ENCODE measurements around the gene KCNT2. TPM values are rescaled to one million over a fixed set of nuclear protein-coding genes. Genes with fewer than 3 reads are reported as not detected.
"Not testable (repeated sequence)": the region's sequence is repeated elsewhere in the genome, so short reads cannot be mapped to it uniquely, and the experiment has no call there.

The KCNT2 gene
- under 0.01 and 0.13 TPM in 2 replicates for total RNA-seq

DNA sequence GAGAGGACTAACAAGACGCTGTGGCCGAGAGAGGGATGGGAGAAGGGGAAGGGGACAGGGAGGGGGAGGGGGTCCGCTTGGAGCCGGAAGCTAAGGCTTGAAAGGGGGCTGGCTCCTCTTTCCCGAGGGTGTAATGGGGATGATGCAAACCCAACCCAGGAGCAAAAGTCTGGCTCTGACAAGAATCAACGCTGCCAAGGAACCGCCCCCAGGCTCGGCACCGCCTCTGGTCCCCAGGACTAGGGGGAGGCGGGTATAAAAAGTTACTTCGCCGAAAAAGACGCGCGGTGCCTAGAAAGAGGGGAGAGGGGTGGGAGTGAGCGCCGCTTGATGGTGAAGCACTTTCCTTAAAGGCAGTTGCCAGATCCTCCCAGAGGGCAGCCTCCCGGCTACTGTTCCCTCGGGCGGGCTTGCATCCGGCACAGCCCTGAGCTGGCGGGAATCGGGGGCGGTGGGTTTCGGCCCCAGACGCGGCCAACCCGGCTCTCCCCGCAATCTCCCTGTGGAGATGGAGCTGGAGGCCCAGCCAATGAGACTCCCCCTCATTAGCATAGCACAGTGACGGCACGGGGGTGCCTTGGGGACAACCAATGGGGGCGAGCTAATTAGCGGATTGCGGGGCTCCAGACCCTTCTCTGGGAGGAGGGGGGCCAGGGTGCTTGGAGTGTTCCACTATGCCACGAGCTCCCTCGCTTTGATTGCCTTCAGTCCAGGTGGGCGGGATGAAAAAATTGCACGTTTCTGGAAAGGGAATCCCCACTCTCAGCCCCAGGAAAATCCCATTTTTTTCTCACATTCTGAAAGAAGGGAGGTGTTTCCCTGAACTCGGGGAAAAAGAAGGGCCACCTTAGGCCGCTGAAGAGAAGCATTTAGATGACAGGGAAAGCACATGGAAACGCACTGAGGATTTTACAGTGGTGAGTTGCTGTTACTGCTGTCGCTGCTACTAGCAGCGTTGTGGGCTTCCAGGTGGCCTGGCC is at the start of gene KCNT2:
KCNT2 (minus strand) TSS at position 51 of the 980 bp plus-strand sequence. CDS start 131 bp downstream, outside the sequence.
- peak in 1 of 2 donors; percentile 21 for DNase-seq (ENCODE audit: low read depth in 2 of 2)

- DNase-seq (ENCODE audit: low read depth in 2 of 2) = no peak
These were observed 47.3 kb upstream of the KCNT2 start for GRCh38 chr1:196655494-196655893.

- no peak for DNase-seq (ENCODE audit: low read depth in 2 of 2)
These were observed 46.8 kb upstream of the KCNT2 start for GRCh38 chr1:196655071-196655470.

DNA sequence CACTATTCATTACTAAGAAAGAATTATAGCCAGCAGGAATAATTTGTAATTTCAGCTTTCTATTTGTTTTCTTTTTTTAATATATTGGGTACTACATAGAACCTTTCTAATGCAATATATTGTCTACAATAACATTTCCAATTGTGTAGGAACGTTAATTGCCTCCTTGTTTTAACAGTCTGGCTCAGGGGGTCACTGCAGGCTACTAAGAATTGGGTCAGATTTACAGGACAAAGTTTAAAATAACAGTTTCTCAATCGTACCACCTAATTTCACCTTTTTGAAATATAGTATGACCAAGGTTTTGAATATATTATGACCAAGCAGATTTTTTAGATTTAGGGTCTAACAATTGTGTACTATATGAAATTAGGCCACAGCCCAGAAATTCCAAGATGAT is 46.0 kb upstream of the KCNT2 start:
- DNase-seq (ENCODE audit: low read depth in 2 of 2) = no peak

- peak in 1 of 2 donors; percentile 24 for DNase-seq (ENCODE audit: low read depth in 2 of 2)
These were observed 43.5 kb upstream of the KCNT2 start, which contains the start of gene CFH for GRCh38 chr1:196651637-196652215. TSS of gene CFH (plus strand) at chr1:196652043. CDS start at chr1:196652118, 75 bp downstream.

DNA sequence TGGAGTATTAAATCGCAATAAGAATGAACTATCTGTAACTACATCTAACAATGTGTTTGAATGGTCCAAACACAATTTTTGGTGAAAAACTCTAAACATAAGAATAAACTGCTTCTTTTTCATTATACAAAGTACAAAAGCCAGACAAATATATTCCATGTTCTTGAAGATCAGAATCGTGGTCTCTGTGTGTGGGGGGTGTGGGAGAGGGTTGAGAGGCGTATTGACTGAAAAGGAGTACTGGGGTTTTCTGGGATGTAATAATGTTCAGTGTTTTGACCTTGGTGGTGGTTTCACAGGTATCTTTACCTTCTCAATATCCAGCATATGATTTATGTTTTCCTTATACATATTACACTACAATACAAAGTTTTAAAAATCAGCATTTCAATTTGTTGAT is 42.8 kb upstream of the KCNT2 start:
- no peak for DNase-seq (ENCODE audit: low read depth in 2 of 2)

DNA sequence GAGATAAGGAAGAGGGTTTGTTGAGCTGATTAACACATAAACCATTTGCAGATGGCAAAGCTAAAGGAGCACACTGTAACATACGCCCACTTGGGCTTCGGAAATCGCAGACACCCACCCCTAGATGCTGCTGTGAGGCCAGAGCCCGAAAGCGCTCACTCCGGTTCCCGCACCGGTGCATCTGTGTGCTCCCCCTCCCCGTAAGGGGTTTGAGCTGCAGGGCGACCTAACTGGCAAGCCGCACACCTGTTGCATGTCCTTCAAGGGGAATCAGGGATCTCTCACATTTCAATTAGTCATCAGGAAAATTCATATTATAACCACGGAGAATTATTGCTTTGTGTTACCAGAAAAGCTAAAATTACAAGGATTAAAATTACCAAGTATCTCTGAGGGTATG is 42.2 kb upstream of the KCNT2 start:
- no peak for DNase-seq (ENCODE audit: low read depth in 2 of 2)

GRCh38 chr1:196649990-196650389 is 41.8 kb upstream of the KCNT2 start:
- no peak for DNase-seq (ENCODE audit: low read depth in 2 of 2)

DNA sequence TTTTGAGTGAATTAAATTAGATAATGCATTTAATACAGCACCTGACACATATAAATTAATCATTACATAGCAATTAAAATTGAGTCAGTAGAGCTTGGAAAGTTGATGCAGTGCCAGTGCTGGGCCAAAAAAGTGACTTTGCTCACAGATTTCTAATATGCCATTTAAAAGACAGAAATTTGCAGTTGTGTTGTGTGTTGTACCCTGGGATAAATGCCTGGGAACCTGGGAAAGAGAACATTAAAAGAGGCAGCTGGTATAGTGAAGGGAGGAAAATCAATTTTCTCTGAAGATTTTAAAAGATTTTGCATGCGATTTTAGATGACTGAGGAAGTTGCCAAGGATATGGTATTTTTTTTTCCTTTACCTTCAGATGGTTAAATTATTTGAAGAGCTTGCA is 32.7 kb upstream of the KCNT2 start:
- DNase-seq (ENCODE audit: low read depth in 2 of 2) = no peak

DNA sequence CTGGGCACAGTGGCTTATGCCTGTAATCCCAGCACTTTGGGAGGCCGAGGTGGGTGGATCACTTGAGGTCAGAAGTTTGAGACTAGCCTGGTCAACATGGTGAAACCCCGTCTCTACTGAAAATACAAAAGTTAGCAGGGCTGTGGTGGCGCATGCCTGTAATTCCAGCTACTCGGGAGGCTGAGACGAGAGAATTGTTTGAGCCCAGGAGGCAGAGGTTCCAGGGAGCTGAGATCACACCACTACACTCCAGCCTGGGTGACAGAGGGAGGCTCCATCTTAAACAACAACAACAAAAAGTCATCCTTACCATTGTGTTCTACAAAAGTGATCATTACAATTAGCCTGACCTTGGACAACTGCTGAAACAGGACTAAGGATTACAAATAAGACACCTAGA is 31.1 kb upstream of the KCNT2 start:
- not testable (repeated sequence) for DNase-seq (ENCODE audit: low read depth in 2 of 2)

GRCh38 chr1:196638466-196638865 is 30.2 kb upstream of the KCNT2 start:
- no peak for DNase-seq (ENCODE audit: low read depth in 2 of 2)

DNA sequence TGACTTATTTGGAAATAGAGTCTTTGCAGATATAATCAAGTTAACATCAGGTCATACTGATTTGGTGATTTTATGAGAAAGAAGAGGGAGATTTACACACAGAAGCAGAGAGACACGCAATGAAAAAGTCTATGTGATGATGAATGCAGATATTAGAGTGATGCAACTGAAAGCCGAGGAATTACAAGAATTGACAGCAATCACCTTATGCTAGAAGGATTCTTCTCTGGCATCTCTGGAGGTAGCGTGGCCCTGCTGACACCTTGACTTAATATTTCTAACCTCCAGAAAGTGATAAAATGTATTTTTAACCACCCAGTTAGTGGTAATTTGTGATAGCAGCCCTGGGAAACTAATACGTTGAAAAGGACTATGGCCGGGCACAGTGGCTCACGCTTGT is 29.4 kb upstream of the KCNT2 start:
- no peak for DNase-seq (ENCODE audit: low read depth in 2 of 2)

DNA sequence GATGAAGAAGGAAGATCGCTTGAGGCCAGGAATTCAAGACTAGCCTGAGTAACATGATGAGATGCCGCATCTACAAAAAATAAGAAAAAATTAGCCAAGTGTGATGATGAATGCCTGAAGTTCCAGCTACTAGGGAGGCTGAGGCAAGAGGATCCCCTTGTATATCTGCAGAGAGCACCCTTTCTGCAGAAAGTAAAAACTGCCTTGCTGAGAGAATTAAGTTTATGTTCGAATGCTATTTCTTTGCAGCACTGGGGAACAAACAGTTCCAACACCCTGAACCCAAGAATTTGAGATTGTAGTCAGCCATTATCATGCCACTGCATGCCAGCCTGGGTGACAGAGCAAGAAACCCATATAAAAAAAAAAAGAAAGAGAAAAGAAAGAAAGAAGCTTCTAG is 20.6 kb upstream of the KCNT2 start:
- DNase-seq (ENCODE audit: low read depth in 2 of 2) = no peak

GRCh38 chr1:196623079-196623478 is 14.8 kb upstream of the KCNT2 start:
- no peak for DNase-seq (ENCODE audit: low read depth in 2 of 2)

DNA sequence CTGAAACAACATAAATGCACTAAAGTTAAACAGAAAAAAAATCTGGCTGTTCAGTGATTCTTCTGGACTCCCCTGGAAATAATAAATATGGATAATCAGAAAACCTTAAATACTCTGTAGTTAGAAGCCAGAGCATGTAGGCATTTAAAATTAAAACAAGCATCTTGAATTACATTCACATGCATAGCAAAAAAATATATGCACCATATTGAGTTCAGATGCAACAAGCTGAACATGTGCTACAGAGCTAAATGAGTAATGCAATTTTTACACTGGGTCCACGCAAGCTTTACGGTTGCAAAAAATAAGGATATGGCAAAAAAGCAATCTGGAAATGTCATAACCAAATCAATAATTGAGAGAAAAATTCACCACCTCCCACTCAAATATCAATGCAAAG is 11.5 kb upstream of the KCNT2 start:
- no peak for DNase-seq (ENCODE audit: low read depth in 2 of 2)

DNA sequence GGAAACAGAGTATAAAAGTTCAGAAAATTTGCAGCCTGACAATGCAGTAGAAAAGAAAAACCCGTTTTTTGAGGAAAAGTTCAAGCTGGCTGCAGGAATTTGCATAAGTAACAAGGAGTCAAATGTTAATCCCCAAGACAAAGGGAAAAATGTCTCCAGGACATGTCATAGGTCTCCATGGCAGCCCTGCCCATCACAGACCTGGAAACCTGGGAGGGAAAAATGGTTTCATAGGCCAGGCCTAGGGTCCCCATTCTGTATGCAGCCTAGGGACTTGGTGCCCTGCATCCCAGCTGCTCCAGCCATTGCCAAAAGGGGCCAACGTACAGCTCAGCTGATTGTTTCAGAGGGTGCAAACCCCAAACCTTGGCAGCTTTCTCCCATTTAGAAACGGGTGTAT is 3.6 kb upstream of the KCNT2 start:
- DNase-seq (ENCODE audit: low read depth in 2 of 2) = no peak

GRCh38 chr1:196609370-196609737 is 1.1 kb upstream of the KCNT2 start:
- no peak for DNase-seq (ENCODE audit: low read depth in 2 of 2)

DNA sequence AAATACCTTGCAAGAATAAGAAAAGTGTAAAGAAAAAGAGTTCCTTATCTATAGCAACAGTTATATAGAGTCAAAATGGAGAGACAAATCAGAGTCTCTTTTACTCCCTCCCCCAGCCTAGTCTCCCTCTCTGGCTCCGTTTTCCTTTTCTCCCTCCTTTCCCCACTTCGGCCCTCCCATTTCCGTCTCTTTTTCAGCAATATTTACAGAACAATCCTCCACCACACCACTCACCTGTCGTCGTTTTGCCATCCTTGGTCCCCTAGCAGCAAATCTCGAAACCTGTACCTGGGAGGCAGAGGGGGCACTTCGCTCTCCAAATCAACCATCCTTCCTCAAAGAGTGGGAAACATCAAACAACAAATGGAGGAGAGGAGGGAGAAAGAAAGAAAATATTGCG is 259 bp downstream of the KCNT2 start:
- no peak for DNase-seq (ENCODE audit: low read depth in 2 of 2)

DNA sequence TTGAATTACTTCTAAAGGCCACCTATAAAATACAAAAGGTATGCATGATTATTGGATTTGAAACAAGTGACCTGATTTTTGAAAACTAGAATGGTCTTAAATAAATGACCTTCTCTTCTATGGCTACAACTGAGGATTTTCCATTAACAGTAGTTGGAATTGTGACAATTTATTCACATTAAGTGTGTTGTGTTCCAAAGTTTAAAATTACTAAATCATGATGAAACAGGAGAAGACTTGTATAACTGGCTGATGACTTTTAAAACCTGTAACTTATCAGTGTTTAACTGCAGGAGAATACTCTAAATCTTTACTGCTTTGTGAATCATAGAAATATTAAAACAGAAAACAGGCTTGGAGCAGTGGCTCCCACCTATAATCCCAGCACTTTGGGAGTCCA is 4.6 kb downstream of the KCNT2 start:
- DNase-seq (ENCODE audit: low read depth in 2 of 2) = no peak

DNA sequence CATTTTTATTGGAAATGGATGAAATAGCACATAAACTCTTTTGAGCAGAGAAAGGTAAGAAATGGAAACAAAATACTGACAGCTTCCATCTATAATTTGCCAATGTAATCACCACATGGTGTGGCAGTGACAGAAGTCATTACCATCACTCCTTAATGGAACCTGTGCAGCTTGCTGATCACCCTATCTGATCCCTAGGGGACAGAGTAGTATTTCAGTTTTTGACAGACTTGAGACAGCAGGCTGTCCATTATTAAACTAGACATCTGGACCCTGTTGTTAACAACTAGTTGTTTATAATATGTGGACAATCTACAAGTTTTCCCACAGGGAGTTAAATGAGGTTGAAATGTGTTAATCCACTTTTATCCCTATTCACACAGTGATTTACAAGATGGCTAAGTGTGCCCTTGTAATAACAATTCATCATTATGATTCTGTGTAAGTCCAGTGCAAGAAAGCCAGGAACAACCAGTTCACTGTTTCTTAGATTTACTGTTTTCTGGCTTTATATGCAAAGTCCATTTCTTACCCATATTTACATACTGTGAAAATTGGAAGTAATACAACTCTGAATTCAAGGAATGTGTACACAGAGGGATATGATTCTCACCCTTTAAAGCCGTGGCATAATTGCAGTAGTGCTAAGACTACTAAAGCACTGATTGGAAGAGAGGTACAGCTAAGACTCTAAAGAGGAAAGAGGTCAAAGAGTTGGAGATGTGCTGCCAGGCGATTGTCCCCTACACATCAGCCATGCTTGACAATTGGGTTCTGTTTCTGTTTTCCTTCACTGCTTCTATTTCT is 9.1 kb downstream of the KCNT2 start:
- no peak for DNase-seq (ENCODE audit: low read depth in 2 of 2)

GRCh38 chr1:196594700-196595099 is 13.5 kb downstream of the KCNT2 start:
- no peak for DNase-seq (ENCODE audit: low read depth in 2 of 2)

DNA sequence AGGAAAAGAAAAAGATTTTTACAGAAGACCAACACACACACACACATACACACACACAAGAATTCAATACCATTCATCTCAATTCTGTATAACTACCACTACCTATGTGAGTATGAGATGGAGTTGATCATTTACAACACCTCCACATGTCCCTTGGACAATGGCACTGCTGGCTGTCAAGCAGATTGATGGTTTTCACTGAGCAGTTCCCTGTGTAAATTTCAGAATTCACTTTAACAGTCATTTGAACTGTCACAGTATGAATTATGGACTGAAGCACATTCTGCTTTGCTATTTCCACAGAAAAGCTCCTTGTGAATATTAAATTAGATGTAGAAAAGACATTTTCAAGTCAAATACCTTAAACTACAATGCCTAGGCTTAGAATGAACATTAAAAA is 14.3 kb downstream of the KCNT2 start:
- no peak for DNase-seq (ENCODE audit: low read depth in 2 of 2)

Data from dermis microvascular lymphatic vessel endothelial cell (primary cell).